Mesodermal cell (in vitro differentiated cells): ENCODE measurements around the gene FBLN2.

ENCODE experiments used
- H3K27ac ChIP-seq: 2 replicates; pipeline ENCODE4 v1.7.0; 2013; ENCODE audit warnings: mild to moderate bottlenecking, low read depth, low read length, moderate library complexity; ENCODE audit not compliant: severe bottlenecking
- H3K36me3 ChIP-seq: 2 replicates; pipeline ENCODE4 v1.7.1; 2013; ENCODE audit warnings: mild to moderate bottlenecking, low read length, moderate library complexity; ENCODE audit not compliant: control insufficient read depth, insufficient read depth
- H3K4me1 ChIP-seq: one replicate; pipeline ENCODE4 v1.7.1; 2013; ENCODE audit warnings: mild to moderate bottlenecking, low read length; ENCODE audit not compliant: insufficient read depth, control insufficient read depth, poor library complexity, severe bottlenecking
- H3K4me3 ChIP-seq: 2 replicates; pipeline ENCODE4 v1.7.0; 2013; ENCODE audit warnings: low read length, control low read depth, mild to moderate bottlenecking; ENCODE audit not compliant: insufficient read depth, poor library complexity, severe bottlenecking; ENCODE audit errors: extremely low read depth
- H3K9me3 ChIP-seq: 2 replicates; pipeline ENCODE4 v1.7.1; 2013; ENCODE audit warnings: mild to moderate bottlenecking, low read length, moderate library complexity; ENCODE audit not compliant: control insufficient read depth
- WGBS, 2 experiments: methylation state at CpG; one replicate each; pipeline ENCODE4 v1.1.5; 2013; ENCODE audit warnings: missing lambda C conversion rate in 2 of 2; ENCODE audit not compliant: insufficient coverage in 2 of 2; 5-methylcytosine and 5-hydroxymethylcytosine counted together

The FBLN2 gene

GRCh38 chr3:13612829-13613228 is 63.9 kb downstream of the FBLN2 start:
- no peak overlapping the region for H3K27ac ChIP-seq
- H3K4me3 ChIP-seq, result no peak overlapping the region
- 100% methylated on average over 3 of the region's 3 CpGs for WGBS, 2 experiments
- peaks cover 66% of the 10 kb centered on the region for H3K36me3 ChIP-seq
- H3K4me1 ChIP-seq, result no peaks in the 10 kb centered on the region
- no peaks in the 10 kb centered on the region for H3K9me3 ChIP-seq

DNA sequence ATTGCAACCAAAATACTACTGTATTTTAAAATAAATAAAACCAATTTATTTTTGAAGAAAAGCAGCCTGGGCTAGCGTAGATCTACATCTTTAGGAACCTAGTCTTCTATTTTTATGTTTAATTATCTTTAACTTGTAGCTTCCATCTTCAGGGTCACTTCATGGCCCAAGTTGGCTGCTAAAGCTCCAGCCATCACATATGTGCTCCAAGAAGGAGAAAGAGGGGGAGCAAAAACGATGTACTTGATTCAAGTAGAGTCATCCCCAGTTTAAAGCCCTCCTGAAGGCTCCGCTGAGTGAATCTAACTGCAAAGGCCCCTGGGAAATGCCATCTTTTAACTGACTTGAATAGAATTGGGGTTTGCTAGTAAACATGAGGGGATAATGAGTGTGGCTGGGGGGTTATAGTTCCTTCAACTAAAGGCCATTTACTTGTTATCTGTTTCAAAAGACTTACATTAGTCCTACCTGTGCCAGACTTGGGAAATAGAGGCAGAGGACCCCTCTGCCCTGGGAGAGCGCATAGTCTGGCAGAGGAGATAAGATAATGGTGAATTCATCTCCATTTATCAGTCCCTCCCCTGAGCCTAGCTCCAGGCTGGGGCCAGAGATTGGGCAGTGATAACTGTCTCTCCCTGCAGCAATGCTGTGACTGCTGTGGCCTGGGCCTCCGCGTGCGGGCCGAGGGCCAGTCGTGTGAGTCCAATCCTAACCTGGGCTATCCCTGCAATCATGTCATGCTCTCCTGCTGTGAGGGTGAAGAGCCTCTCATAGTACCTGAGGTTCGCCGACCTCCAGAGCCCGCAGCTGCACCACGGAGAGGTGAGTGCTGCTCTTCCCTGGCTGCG is 64.6 kb downstream of the FBLN2 start:
- WGBS, 2 experiments, result 92 to 96% methylated on average over 11 to 12 of the region's 14 CpGs
- no peaks in the 10 kb centered on the region for H3K4me1 ChIP-seq

DNA sequence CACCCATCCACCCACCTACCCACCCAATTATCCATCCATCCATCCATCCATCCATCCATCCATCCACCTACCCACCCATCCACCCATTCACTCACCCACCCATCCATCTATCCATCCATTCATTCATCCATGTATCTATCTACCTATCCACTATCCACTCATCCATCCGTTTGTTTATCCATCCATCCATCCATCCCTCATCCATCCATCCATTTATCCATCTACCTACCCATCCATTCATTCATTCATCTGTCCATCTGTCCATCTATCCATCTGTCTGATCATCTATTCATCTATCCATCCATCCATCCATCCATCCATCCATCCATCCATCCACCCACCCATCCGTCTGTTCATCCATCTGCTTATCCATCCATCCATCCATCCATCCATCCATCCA is 65.7 kb downstream of the FBLN2 start:
- H3K27ac ChIP-seq, result no peak overlapping the region
- no peaks in the 10 kb centered on the region for H3K4me1 ChIP-seq
- H3K36me3 ChIP-seq, result peaks cover 70% of the 10 kb centered on the region
- H3K9me3 ChIP-seq, result no peaks in the 10 kb centered on the region
- H3K4me3 ChIP-seq, result no peak overlapping the region
- 87 to 100% methylated on average over 2 of the region's 2 CpGs for WGBS, 2 experiments

More for the DNA sequence above, 64.6 kb downstream of the FBLN2 start:
- no peak overlapping the region for H3K27ac ChIP-seq
- no peak overlapping the region for H3K4me3 ChIP-seq
- no peaks in the 10 kb centered on the region for H3K9me3 ChIP-seq
- H3K36me3 ChIP-seq, result peaks cover 68% of the 10 kb centered on the region

- H3K27ac ChIP-seq, result no peak overlapping the region
- 95 to 100% methylated on average over 3 to 4 of the region's 4 CpGs for WGBS, 2 experiments
- no peaks in the 10 kb centered on the region for H3K4me1 ChIP-seq
- peaks cover 69% of the 10 kb centered on the region for H3K36me3 ChIP-seq
- H3K4me3 ChIP-seq, result no peak overlapping the region
- no peaks in the 10 kb centered on the region for H3K9me3 ChIP-seq
Observed at GRCh38 chr3:13615019-13615528, 66.1 kb downstream of the FBLN2 start.

DNA sequence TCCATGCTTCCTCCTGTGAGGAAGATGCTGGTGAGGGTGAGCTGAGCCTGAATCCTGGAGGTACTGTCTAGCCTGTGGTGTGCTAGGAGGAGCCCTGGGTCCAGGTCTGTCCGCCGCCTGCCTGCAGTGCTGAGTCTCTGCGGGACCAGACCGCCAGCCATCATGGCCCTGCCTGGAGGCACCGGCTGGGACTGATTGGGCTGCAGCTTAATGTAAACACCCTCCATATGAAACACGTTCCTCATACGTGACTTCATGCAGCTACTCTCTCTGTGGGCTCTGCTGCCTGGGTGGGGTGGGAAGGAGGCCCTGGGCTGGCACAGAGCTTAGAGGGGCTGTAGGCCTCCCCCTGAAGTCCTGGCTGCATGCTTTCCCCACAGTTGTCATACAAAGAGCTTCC is 67.4 kb downstream of the FBLN2 start:
- H3K4me3 ChIP-seq, result no peak overlapping the region
- H3K27ac ChIP-seq, result no peak overlapping the region
- no peaks in the 10 kb centered on the region for H3K4me1 ChIP-seq
- 90 to 93% methylated on average over 7 of the region's 7 CpGs for WGBS, 2 experiments
- H3K36me3 ChIP-seq, result peaks cover 79% of the 10 kb centered on the region
- no peaks in the 10 kb centered on the region for H3K9me3 ChIP-seq

DNA sequence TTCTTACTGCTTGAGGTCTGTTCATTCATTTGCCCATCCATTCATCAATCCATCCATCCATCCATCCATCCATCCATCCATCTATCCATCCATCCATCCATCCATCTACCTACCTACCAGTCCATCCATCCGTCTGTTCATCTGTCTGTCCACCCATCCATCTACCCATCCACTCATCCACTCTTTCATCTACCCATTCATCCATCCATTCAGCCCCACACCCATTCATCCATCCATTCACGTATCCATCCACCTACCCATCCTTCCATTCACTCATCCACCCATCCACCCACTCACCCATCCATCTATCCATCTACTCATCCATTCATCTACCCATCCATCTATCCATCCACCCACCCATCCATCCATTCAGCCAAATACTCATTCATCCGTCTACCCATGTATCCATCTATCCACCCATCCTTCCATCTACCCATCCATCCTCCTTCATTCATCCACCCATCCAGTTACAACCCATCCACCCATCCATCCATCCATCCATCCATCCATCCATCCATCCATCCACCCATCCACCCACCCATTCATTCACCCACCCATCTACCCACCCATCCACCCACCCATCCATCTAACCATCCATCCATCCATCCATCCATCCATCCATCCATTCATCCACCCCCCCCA is 68.3 kb downstream of the FBLN2 start:
- 91 to 94% methylated on average over 3 of the region's 3 CpGs for WGBS, 2 experiments
- no peak overlapping the region for H3K4me3 ChIP-seq
- H3K4me1 ChIP-seq, result no peaks in the 10 kb centered on the region
- H3K36me3 ChIP-seq, result peaks cover 79% of the 10 kb centered on the region
- no peaks in the 10 kb centered on the region for H3K9me3 ChIP-seq
- no peak overlapping the region for H3K27ac ChIP-seq

DNA sequence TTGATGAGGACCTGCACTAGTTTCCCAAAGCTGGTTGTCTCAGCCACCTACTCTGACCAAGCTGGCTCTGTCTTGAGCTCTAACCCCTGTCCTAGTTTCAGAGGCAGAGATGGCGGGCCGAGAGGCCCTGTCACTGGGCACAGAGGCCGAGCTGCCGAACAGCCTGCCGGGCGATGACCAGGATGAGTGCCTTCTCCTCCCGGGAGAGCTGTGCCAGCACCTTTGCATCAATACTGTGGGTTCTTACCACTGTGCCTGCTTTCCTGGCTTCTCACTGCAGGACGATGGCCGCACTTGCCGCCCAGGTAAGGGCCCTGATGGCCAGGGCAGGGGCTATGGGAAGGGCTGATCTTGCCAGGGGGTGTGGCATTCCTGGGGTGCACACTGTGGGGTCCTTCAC is 69.1 kb downstream of the FBLN2 start:
- H3K4me3 ChIP-seq, result no peak overlapping the region
- peaks cover 75% of the 10 kb centered on the region for H3K36me3 ChIP-seq
- WGBS, 2 experiments, result 91 to 95% methylated on average over 8 to 10 of the region's 10 CpGs
- H3K27ac ChIP-seq, result no peak overlapping the region
- no peaks in the 10 kb centered on the region for H3K4me1 ChIP-seq
- H3K9me3 ChIP-seq, result no peaks in the 10 kb centered on the region

GRCh38 chr3:13618836-13619235 is 69.9 kb downstream of the FBLN2 start:
- WGBS, 2 experiments, result 100% methylated on average over 2 to 3 of the region's 3 CpGs
- H3K36me3 ChIP-seq, result peaks cover 72% of the 10 kb centered on the region

DNA sequence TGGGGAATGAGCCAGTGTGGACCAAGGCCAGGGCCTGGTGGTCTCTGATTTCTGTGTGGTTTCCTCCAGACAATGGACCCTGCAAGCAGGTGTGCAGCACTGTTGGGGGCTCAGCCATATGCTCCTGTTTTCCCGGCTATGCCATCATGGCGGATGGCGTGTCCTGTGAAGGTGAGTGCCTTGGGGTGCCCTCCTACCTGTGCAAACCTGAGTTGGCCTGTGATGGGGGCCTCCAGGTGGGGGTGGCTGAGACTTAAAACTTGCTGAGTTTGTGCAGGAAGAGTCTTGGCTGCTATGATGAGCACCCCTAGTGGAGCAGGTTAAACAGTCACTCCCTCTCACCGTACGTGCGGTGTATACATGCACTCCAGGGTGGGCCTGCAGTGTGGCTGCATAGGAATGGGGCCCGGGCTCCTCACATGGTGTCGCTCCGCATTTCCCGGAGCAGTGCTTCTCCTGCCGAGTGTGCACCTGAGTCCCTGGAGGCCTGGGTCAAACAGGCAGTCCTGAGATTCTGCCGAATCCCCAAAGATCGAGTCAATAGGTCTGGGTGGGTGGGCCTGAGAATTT is 70.8 kb downstream of the FBLN2 start:
- H3K4me3 ChIP-seq, result no peak overlapping the region
- H3K9me3 ChIP-seq, result no peaks in the 10 kb centered on the region
- no peak overlapping the region for H3K27ac ChIP-seq
- WGBS, 2 experiments, result 86 to 89% methylated on average over 11 to 13 of the region's 13 CpGs
- peaks cover 63% of the 10 kb centered on the region for H3K36me3 ChIP-seq
- no peaks in the 10 kb centered on the region for H3K4me1 ChIP-seq

More at GRCh38 chr3:13618836-13619235, 69.9 kb downstream of the FBLN2 start:
- Histone ChIP-seq H3K4me3 (no peak overlapping the region), H3K9me3 (no peaks in the 10 kb centered on the region), H3K27ac (no peak overlapping the region), H3K4me1 (no peaks in the 10 kb centered on the region)

- Histone ChIP-seq H3K9me3 (no peaks in the 10 kb centered on the region), H3K27ac (no peak overlapping the region), H3K36me3 (peaks cover 58% of the 10 kb centered on the region), H3K4me1 (no peaks in the 10 kb centered on the region), H3K4me3 (no peak overlapping the region)
- WGBS, 2 experiments, result 86 to 94% methylated on average over 2 to 4 of the region's 4 CpGs
Observed at GRCh38 chr3:13620281-13620680, 71.4 kb downstream of the FBLN2 start.
